K562 (cell line): Measurements from ENCODE around the gene RPS6KA2. TPM values are rescaled to one million over a fixed set of nuclear protein-coding genes. Genes with fewer than 3 reads are reported as not detected.

Source experiments
- ATF3 ChIP-seq, 2 experiments: fragments of 450-650 bp in 1 of 2; sonication (generic) in 1 of 2; formaldehyde crosslinking in 1 of 2; IDR thresholded peaks in 1 of 2; conservative IDR thresholded peaks in 1 of 2; 2 replicates each; pipeline versions ENCODE4 v1.6.1 to v1.8.1; 2016 to 2023; ENCODE audit warnings: mild to moderate bottlenecking in 2 of 2, moderate library complexity in 2 of 2, inconsistent platforms in 1 of 2, missing genetic modification reagents in 1 of 2
- CEBPG ChIP-seq, 3 experiments: fragments of 200-800 bp in 1 of 3; sonication (Bioruptor generic) in 1 of 3; sonication (generic) in 1 of 3; formaldehyde crosslinking in 1 of 3; IDR thresholded peaks in 2 of 3; conservative IDR thresholded peaks in 1 of 3; 2 replicates each; pipeline versions ENCODE4 v1.6.1 to v1.8.0; 2016 to 2022; ENCODE audit warnings: missing compliant biosample characterization in 2 of 3, missing genetic modification characterization in 2 of 3, mild to moderate bottlenecking in 1 of 3, missing genetic modification reagents in 1 of 3
- CLOCK ChIP-seq: fragments of 250-450 bp; sonication (Bioruptor Pico); IDR thresholded peaks from 2 replicates; pipeline ENCODE4 v1.4.0; 2020; ENCODE audit warnings: mild to moderate bottlenecking, moderate library complexity, borderline replicate concordance
- CUX1 ChIP-seq: fragments of 200-800 bp; sonication (Bioruptor generic); IDR thresholded peaks from 2 replicates; pipeline ENCODE4 v1.6.1; 2016; ENCODE audit warnings: missing genetic modification characterization, missing compliant biosample characterization
- ETS1 ChIP-seq: conservative IDR thresholded peaks from 2 replicates; pipeline ENCODE4 v1.6.1; 2011; ENCODE audit warnings: low read depth, mild to moderate bottlenecking, low read length; ENCODE audit not compliant: control insufficient read depth
- GATAD2B ChIP-seq: fragments of 450-650 bp; IDR thresholded peaks from 2 replicates; pipeline ENCODE4 v1.6.1; 2017; ENCODE audit warnings: mild to moderate bottlenecking, borderline replicate concordance
- HOMEZ ChIP-seq: fragments of 250-450 bp; sonication (Bioruptor Pico); IDR thresholded peaks from 2 replicates; pipeline ENCODE4 v1.4.0; 2020; ENCODE audit warnings: mild to moderate bottlenecking, moderate library complexity
- KDM2B ChIP-seq: fragments of 250-450 bp; sonication (Bioruptor Pico); IDR thresholded peaks from 2 replicates; pipeline ENCODE4 v1.8.0; 2021; ENCODE audit warnings: mild to moderate bottlenecking, moderate library complexity
- PML ChIP-seq: IDR thresholded peaks from 2 replicates; pipeline ENCODE4 v1.6.1; 2012; ENCODE audit warnings: low read length, inconsistent platforms
- SAFB2 ChIP-seq: fragments of 200-400 bp; formaldehyde crosslinking; IDR thresholded peaks from 2 replicates; pipeline ENCODE4 v1.6.1; 2018; ENCODE audit warnings: borderline replicate concordance, low read length, low read depth, moderate library complexity; ENCODE audit not compliant: severe bottlenecking
- ZNF316 ChIP-seq: fragments of 450-650 bp; IDR thresholded peaks from 2 replicates; pipeline ENCODE4 v1.6.1; 2016
- ZNF644 ChIP-seq: fragments of 200-800 bp; sonication (Bioruptor generic); IDR thresholded peaks from 2 replicates; pipeline ENCODE4 v1.6.1; 2016; ENCODE audit warnings: low read depth, missing genetic modification characterization, missing compliant biosample characterization
- polyA plus RNA-seq, 8 experiments: library from polyadenylated mRNA; depleted of rRNA in 4 of 8; stranded (reverse) in 5 of 8; unstranded in 3 of 8; fragments of >200 nt; fragmentation: Nextera tagmentation in 2 of 8; fragmentation: Illumina TruSeq in 1 of 8; extraction: Ambion mirVana in 2 of 8; extraction: Trizol in 1 of 8; gene quantifications; 2 replicates each; pipeline versions ENCODE4 v1.2.1 to v1.2.3, GENCODE V29; 2011 to 2014; ENCODE audit warnings: inconsistent platforms in 1 of 8, missing spikeins in 1 of 8
- total RNA-seq, 7 experiments: library from RNA; depleted of rRNA in 6 of 7; stranded (reverse); fragments of >200 nt in 6 of 7; fragmentation: Illumina TruSeq in 2 of 7; extraction: Trizol in 2 of 7; gene quantifications; 2 replicates each; pipeline versions ENCODE4 v1.2.1 to v1.2.3, GENCODE V29; 2011 to 2021; ENCODE audit warnings: low replicate concordance in 1 of 7

RPS6KA2 gene
- total and polyA plus RNA-seq, 9 of the 15 experiments (the other 6 are each of a cell fraction or from before 2014, with no cell fraction given): 0.29 to 1.00 (median 0.53) TPM

- no peak for TF ChIP-seq CUX1 (CRISPR knock-in tag)
- TF ChIP-seq CLOCK (CRISPR knock-in tag): no peak
- TF ChIP-seq ZNF644 (tag): no peak
- TF ChIP-seq SAFB2: no peak
- no peak for TF ChIP-seq ZNF316
- TF ChIP-seq PML: no peak
- no peak for TF ChIP-seq HOMEZ (CRISPR knock-in tag)
- 0 out of 2 replicates have a peak, but pooled peaks have one; percentile 65 for TF ChIP-seq ETS1
- no peak for TF ChIP-seq ATF3 (IDR thresholded peaks at IDR 0.05)
- no peak for TF ChIP-seq ATF3 (CRISPR knock-in tag; conservative IDR thresholded peaks at IDR 0.05)
- no peak for TF ChIP-seq KDM2B (CRISPR knock-in tag)
- no peak for TF ChIP-seq CEBPG (CRISPR knock-in tag; IDR thresholded peaks at IDR 0.05)
- no peak for TF ChIP-seq CEBPG (tag; conservative IDR thresholded peaks at IDR 0.05 in 1 of 2, IDR thresholded peaks at IDR 0.05 in 1 of 2)
- TF ChIP-seq GATAD2B: no peak
Observed at GRCh38 chr6:166586424-166587156, 40.5 kb downstream of the RPS6KA2 start, which contains the start of gene RAMACL (continued).
